Cardiac fibroblast (primary cell): Measurements from ENCODE around the gene SMYD3.
"Not testable (repeated sequence)": the region's sequence is repeated elsewhere in the genome, so short reads cannot be mapped to it uniquely, and the experiment has no call there.

Experiments
- DNase-seq, 2 donors: peaks; one replicate each; pipeline versions ENCODE4 v3.0.0 to v3.0.0-alpha.2; 2010; ENCODE audit warnings: low read depth in 2 of 2
- H3K4me3 ChIP-seq, 2 donors: replicated peaks in 1 of 2; 1 replicate in 1 of 2; 2 replicates in 1 of 2; pipeline ENCODE4 v1.5.1; 2011; ENCODE audit warnings: low read depth in 2 of 2, low read length in 2 of 2, mild to moderate bottlenecking in 2 of 2, moderate library complexity in 1 of 2
- CTCF ChIP-seq: IDR thresholded peaks from one replicate; pipeline ENCODE4 v1.5.1; 2011; ENCODE audit warnings: low read depth, mild to moderate bottlenecking, low read length, inconsistent platforms

SMYD3 gene

DNA sequence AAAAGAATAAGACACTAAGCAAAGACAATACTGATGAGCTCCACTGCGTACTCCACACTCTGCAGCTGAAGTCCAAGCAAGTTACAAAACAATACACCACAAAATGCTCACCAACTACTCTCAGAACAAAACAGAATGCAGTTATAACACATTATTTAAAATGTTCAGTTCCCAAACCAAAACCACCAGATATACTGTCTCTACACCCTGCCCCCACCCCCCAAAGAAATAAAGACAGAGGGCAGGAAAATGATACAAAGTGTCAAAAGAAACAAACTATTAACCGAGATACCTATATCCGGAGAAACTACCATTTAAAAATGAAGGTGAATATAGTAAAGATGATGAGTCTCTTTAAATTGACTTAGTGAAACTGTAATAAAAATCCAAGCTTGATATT, 729.3 kb downstream of the SMYD3 start:
- no peak overlapping the region for H3K4me3 ChIP-seq
- DNase-seq: no peak
- TF ChIP-seq CTCF: no peak

DNA sequence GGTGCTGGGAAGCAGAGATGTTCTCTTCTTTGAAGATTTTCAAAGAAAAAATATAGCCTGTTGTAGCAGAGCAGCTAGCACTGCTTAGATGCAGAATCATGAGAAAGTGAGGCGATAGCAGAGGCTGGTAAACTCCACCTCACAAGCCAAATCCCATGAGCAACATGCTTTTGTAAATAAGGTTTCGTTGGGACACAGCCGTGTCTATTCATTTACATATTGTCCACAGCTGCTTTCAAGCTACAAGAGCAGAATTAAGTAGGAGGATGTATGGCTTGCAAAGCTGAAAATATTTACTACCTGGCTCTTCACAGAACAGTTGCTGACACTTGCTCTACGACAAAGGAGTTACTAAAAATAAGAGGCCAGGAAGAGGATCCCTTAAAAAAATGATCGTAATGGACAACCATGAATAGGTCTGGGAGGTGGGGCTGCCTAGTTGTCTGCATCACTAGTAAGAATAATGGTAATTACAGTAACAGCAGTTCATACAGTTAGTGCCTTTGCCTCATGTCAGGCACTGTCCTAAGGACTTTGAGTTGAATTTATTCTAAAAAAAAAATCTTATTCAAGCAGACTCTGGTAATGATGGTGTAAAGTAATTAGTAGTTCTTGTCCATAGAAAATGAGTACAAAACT, 730.3 kb downstream of the SMYD3 start:
- no peak for TF ChIP-seq CTCF
- no peak for DNase-seq
- no peak overlapping the region for H3K4me3 ChIP-seq

DNA sequence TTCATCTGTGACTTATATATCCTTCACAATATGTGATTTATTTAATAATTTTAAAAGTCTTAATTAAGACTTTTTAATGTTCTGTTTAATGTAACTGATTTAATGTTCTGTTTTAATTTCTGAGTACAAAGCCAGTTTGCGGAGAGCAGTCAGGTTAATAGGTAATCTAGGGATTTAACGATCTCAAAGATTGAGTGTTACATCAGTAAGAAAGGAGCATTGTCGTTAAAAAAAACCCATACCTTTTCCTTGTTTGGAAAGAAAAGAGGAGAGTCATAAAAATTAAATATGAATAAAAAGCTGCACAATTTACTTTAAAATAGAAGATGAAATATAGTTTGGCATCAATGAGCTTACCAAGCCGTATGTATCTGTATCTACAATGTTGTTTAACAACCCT, 730.9 kb downstream of the SMYD3 start:
- DNase-seq: no peak
- no peak for TF ChIP-seq CTCF
- no peak overlapping the region for H3K4me3 ChIP-seq

DNA sequence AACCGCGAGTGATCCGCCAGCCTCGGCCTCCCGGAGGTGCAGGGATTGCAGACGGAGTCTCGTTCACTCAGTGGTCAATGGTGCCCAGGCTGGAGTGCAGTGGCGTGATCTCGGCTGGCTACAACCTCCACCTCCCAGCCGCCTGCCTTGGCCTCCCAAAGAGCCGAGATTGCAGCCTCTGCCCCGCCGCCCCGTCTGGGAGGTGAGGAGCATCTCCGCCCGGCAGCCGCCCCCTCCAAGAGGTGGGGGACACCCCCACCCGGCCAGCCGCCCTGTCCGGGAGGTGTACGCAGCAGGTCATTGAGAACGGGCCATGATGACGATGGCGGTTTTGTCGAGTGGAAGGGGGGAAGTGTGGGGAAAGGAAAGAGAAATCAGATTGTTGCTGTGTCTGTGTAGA, 732.1 kb downstream of the SMYD3 start:
- not testable (repeated sequence) for H3K4me3 ChIP-seq, DNase-seq

GRCh38 chr1:245774196-245774595, 732.9 kb downstream of the SMYD3 start:
- peak in 1 of 2 donors; percentile 31 for DNase-seq
- no peak for TF ChIP-seq CTCF
- no peak overlapping the region for H3K4me3 ChIP-seq

- no peak for DNase-seq
- H3K4me3 ChIP-seq: no peak overlapping the region
- no peak for TF ChIP-seq CTCF
These were observed 733.7 kb downstream of the SMYD3 start for GRCh38 chr1:245773344-245773743.

GRCh38 chr1:245772739-245773138, 734.3 kb downstream of the SMYD3 start:
- no peak for DNase-seq
- H3K4me3 ChIP-seq: no peak overlapping the region
- TF ChIP-seq CTCF: no peak
